ENCODE data around the gene CCNJ.
"Not testable (repeated sequence)": the region's sequence is repeated elsewhere in the genome, so short reads cannot be mapped to it uniquely, and the experiment has no call there.

GRCh38 chr10:95994376-95994775, 49.0 kb upstream of the CCNJ start:
- TF ChIP-seq CTCF (conservative IDR thresholded peaks at IDR 0.05; ENCODE audit: low read depth, low read length); EZH2 (IDR thresholded peaks at IDR 0.05; ENCODE audit: low read length, unreplicated experiment); EZH2phosphoT487 (IDR thresholded peaks at IDR 0.05; ENCODE audit: borderline replicate concordance, low read length): not testable (repeated sequence)

All from PC-3 (cell line).